Measurements from ENCODE around the gene CCR6. TPM values are rescaled to one million over a fixed set of nuclear protein-coding genes. Genes with fewer than 3 reads are reported as not detected.
A peak's percentile ranks its signal among the peaks of the same experiment; 100 is the strongest.

CCR6 gene
- total and polyA plus RNA-seq, 2 of the 13 experiments (the other 11 are each of a cell fraction or from before 2014, with no cell fraction given): 4.5 to 8.7 TPM

DNA sequence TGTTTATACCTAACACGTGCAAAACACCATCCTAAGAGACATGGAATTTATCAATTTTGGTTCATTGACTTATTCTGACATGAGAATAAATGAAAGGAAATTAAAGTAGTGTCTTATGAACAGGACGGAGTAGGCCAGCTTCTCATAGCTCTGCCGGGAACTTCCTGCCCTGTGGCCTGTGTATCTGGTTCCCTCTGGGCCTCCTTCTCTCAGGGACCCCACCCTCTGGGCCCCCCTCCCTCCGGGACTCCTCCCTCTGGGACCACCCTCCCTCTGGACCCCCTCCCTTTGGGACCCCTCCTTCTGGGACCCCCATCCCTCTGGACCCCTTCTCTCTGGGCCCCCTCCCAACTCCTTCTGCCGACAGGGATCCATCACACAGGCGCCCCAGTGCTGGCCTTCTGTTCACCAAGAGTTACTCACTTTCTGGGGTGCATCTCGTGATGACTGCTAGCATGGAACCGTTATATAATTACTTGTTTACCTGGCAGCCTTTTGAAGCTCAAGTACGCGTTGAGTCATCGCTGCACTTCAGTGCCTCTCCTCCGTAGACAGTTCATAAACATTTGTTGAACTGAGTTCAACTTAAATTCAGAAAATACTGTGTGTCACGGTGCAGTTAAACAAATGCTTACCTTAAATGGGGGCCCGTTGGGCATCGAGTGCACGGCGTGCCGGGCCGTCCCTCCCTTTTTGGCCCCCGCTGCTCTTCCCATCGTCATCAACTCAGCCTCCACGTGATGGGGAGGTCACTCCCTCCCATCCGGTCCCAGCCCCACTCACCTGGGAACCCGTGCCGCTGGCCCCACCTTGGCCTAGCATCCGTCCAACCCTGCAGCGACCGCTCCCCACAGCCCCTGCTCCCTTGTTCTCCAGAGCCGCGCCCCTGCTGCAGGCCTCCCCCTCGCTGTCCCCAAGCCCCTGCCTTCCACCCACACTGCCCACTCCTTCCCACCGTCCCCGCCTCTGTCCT is 8.1 kb downstream of the CCR6 start (continued):
- TF ChIP-seq ZNF260 (CRISPR knock-in tag; IDR thresholded peaks at IDR 0.05; ENCODE audit: borderline replicate concordance, low read depth) (no peak), MYNN (CRISPR knock-in tag; IDR thresholded peaks at IDR 0.05; ENCODE audit: low read depth) (peak; percentile 60; the same call in 1 of the 2 replicates), CREM (IDR thresholded peaks at IDR 0.05) (peak; percentile 75), CREM (CRISPR knock-in tag; IDR thresholded peaks at IDR 0.05) (no peak), ZNF605 (CRISPR knock-in tag; IDR thresholded peaks at IDR 0.05) (0 out of 2 replicates have a peak, but pooled peaks have one; percentile 48), TEAD2 (CRISPR knock-in tag; IDR thresholded peaks at IDR 0.05) (no peak), ASH2L (IDR thresholded peaks at IDR 0.05; ENCODE audit: insufficient read length, low read depth, low read length) (peak; percentile 57), SRSF4 (IDR thresholded peaks at IDR 0.05; ENCODE audit: low read depth, low read length, poor library complexity, severe bottlenecking) (no peak), SRF (IDR thresholded peaks at IDR 0.05; ENCODE audit: low read depth, low read length) (peak; percentile 66; the same call in 1 of the 2 replicates), AGO2 (optimal IDR thresholded peaks at IDR 0.05; ENCODE audit: low read depth, low read length) (peak; percentile 28)
- TF ChIP-seq, protein P1, sequence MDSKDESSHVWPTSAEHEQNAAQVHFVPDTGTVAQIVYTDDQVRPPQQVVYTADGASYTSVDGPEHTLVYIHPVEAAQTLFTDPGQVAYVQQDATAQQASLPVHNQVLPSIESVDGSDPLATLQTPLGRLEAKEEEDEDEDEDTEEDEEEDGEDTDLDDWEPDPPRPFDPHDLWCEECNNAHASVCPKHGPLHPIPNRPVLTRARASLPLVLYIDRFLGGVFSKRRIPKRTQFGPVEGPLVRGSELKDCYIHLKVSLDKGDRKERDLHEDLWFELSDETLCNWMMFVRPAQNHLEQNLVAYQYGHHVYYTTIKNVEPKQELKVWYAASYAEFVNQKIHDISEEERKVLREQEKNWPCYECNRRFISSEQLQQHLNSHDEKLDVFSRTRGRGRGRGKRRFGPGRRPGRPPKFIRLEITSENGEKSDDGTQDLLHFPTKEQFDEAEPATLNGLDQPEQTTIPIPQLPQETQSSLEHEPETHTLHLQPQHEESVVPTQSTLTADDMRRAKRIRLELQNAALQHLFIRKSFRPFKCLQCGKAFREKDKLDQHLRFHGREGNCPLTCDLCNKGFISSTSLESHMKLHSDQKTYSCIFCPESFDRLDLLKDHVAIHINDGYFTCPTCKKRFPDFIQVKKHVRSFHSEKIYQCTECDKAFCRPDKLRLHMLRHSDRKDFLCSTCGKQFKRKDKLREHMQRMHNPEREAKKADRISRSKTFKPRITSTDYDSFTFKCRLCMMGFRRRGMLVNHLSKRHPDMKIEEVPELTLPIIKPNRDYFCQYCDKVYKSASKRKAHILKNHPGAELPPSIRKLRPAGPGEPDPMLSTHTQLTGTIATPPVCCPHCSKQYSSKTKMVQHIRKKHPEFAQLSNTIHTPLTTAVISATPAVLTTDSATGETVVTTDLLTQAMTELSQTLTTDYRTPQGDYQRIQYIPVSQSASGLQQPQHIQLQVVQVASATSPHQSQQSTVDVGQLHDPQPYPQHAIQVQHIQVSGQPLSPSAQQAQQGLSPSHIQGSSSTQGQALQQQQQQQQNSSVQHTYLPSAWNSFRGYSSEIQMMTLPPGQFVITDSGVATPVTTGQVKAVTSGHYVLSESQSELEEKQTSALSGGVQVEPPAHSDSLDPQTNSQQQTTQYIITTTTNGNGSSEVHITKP (CRISPR knock-in tag; IDR thresholded peaks at IDR 0.05; ENCODE audit: low read depth): no peak
- TF ChIP-seq, protein P2, sequence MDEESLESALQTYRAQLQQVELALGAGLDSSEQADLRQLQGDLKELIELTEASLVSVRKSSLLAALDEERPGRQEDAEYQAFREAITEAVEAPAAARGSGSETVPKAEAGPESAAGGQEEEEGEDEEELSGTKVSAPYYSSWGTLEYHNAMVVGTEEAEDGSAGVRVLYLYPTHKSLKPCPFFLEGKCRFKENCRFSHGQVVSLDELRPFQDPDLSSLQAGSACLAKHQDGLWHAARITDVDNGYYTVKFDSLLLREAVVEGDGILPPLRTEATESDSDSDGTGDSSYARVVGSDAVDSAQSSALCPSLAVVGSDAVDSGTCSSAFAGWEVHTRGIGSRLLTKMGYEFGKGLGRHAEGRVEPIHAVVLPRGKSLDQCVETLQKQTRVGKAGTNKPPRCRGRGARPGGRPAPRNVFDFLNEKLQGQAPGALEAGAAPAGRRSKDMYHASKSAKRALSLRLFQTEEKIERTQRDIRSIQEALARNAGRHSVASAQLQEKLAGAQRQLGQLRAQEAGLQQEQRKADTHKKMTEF (CRISPR knock-in tag; IDR thresholded peaks at IDR 0.05): peak; percentile 90
- TF ChIP-seq, protein P3, sequence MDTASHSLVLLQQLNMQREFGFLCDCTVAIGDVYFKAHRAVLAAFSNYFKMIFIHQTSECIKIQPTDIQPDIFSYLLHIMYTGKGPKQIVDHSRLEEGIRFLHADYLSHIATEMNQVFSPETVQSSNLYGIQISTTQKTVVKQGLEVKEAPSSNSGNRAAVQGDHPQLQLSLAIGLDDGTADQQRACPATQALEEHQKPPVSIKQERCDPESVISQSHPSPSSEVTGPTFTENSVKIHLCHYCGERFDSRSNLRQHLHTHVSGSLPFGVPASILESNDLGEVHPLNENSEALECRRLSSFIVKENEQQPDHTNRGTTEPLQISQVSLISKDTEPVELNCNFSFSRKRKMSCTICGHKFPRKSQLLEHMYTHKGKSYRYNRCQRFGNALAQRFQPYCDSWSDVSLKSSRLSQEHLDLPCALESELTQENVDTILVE (CRISPR knock-in tag; IDR thresholded peaks at IDR 0.05): no peak; the same call in 1 of the 2 replicates
- TF ChIP-seq, protein P4, sequence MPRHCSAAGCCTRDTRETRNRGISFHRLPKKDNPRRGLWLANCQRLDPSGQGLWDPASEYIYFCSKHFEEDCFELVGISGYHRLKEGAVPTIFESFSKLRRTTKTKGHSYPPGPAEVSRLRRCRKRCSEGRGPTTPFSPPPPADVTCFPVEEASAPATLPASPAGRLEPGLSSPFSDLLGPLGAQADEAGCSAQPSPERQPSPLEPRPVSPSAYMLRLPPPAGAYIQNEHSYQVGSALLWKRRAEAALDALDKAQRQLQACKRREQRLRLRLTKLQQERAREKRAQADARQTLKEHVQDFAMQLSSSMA (CRISPR knock-in tag; IDR thresholded peaks at IDR 0.05): no peak
- TF ChIP-seq, protein P5, sequence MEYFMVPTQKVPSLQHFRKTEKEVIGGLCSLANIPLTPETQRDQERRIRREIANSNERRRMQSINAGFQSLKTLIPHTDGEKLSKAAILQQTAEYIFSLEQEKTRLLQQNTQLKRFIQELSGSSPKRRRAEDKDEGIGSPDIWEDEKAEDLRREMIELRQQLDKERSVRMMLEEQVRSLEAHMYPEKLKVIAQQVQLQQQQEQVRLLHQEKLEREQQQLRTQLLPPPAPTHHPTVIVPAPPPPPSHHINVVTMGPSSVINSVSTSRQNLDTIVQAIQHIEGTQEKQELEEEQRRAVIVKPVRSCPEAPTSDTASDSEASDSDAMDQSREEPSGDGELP (IDR thresholded peaks at IDR 0.05; ENCODE audit: borderline replicate concordance, low read depth): 0 out of 2 replicates have a peak, but pooled peaks have one; percentile 6
- TF ChIP-seq, protein P6, sequence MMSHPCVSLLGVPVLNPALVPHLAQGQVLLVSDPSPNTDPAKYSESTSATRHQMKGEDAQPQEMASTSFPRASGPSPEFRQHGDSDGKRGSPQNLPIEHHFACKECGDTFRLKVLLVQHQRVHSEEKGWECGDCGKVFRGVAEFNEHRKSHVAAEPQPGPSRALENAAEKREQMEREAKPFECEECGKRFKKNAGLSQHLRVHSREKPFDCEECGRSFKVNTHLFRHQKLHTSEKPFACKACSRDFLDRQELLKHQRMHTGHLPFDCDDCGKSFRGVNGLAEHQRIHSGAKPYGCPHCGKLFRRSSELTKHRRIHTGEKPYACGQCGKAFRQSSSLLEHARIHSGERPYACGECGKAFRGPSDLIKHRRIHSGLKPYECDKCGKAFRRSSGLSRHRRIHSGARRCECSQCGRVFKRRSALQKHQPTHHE (CRISPR knock-in tag; IDR thresholded peaks at IDR 0.05; ENCODE audit: borderline replicate concordance): 0 out of 2 replicates have a peak, but pooled peaks have one; percentile 31
- TF ChIP-seq, protein P7, sequence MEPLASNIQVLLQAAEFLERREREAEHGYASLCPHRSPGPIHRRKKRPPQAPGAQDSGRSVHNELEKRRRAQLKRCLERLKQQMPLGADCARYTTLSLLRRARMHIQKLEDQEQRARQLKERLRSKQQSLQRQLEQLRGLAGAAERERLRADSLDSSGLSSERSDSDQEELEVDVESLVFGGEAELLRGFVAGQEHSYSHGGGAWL (CRISPR knock-in tag; IDR thresholded peaks at IDR 0.05): 0 out of 2 replicates have a peak, but pooled peaks have one; percentile 61

Data from HepG2 (cell line).